PC-9 (cell line): ENCODE results near the gene CFAP61. TPM values are rescaled to one million over a fixed set of nuclear protein-coding genes. Genes with fewer than 3 reads are reported as not detected.

Source experiments
- BruUV-seq: library from RNA; stranded (reverse); fragments of 400-500 nt; replicated peaks from 2 replicates; lab custom pipeline; 2021; lab: Mats Ljungman, UMichigan
- CTCF ChIA-PET: fragments of 300-600 bp; sonication (Branson Sonifier 250); formaldehyde crosslinking; loops from one replicate; lab custom pipeline; 2022; ENCODE audit warnings: antibody characterized with exemption; lab: Charles Lee
- POLR2A ChIA-PET: fragments of 300-600 bp; sonication (Branson Sonifier 250); formaldehyde crosslinking; loops from one replicate; lab custom pipeline; 2022; ENCODE audit warnings: antibody characterized with exemption; ENCODE audit not compliant: unreplicated experiment; lab: Charles Lee
- DNase-seq, 2 experiments: peaks; one replicate each; pipeline versions ENCODE4 v3.0.0 to v3.0.0-alpha.2; 2015 to 2022; ENCODE audit warnings: mixed read lengths in 1 of 2
- H2AFZ ChIP-seq: fragments of 200-600 bp; sonication (generic); 2 replicates; pipeline ENCODE4 v1.8.1; 2017; ENCODE audit warnings: antibody characterized with exemption
- H3F3A ChIP-seq: fragments of 200-600 bp; sonication (generic); 2 replicates; pipeline ENCODE4 v1.8.1; 2017; ENCODE audit warnings: antibody characterized with exemption, mild to moderate bottlenecking, low read depth; ENCODE audit not compliant: insufficient read depth
- H3K27ac ChIP-seq: fragments of 200-600 bp; sonication (generic); 2 replicates; pipeline ENCODE4 v1.6.1; 2016; ENCODE audit warnings: mixed run types
- H3K27me3 ChIP-seq: fragments of 200-600 bp; sonication (generic); 2 replicates; pipeline ENCODE4 v1.6.1; 2016; ENCODE audit warnings: low read depth, mixed run types; ENCODE audit not compliant: insufficient read depth
- H3K36me3 ChIP-seq: fragments of 200-600 bp; sonication (generic); 2 replicates; pipeline ENCODE4 v1.6.1; 2016; ENCODE audit warnings: low read depth, mixed run types
- H3K4me1 ChIP-seq: fragments of 200-600 bp; sonication (generic); replicated peaks from 2 replicates; pipeline ENCODE4 v1.6.1; 2016; ENCODE audit warnings: mixed run types; ENCODE audit not compliant: insufficient read depth
- H3K4me2 ChIP-seq: fragments of 200-600 bp; sonication (generic); 2 replicates; pipeline ENCODE4 v1.6.1; 2017; ENCODE audit warnings: mixed run types
- H3K4me3 ChIP-seq: fragments of 200-600 bp; sonication (generic); 2 replicates; pipeline ENCODE4 v1.6.1; 2016; ENCODE audit warnings: mixed run types
- H3K79me2 ChIP-seq: fragments of 200-600 bp; sonication (generic); 2 replicates; pipeline ENCODE4 v1.6.1; 2017; ENCODE audit warnings: low read depth, mixed run types
- H3K9me2 ChIP-seq: fragments of 200-600 bp; sonication (generic); 2 replicates; pipeline ENCODE4 v1.8.1; 2017; ENCODE audit warnings: mild to moderate bottlenecking; ENCODE audit not compliant: insufficient read depth
- H3K9me3 ChIP-seq: fragments of 200-600 bp; sonication (generic); 2 replicates; pipeline ENCODE4 v1.8.1; 2016; ENCODE audit warnings: low read depth; ENCODE audit not compliant: insufficient read depth
- H4K20me1 ChIP-seq: fragments of 200-600 bp; sonication (generic); 2 replicates; pipeline ENCODE4 v1.8.1; 2017; ENCODE audit not compliant: insufficient read depth
- CTCF ChIP-seq: fragments of 200-600 bp; sonication (generic); conservative IDR thresholded peaks from 2 replicates; pipeline ENCODE4 v1.6.1; 2017; ENCODE audit warnings: mixed run types, antibody characterized with exemption, mild to moderate bottlenecking, moderate library complexity
- EZH2 ChIP-seq: fragments of 200-600 bp; sonication (generic); IDR thresholded peaks from 2 replicates; pipeline ENCODE4 v1.8.0; 2017; ENCODE audit warnings: antibody characterized with exemption, low read depth
- intact Hi-C: fragments of 100-400 bp; cut with micrococcal nuclease; formaldehyde crosslinking; loops from one replicate; pipeline ENCODE4 v1.10.0; 2022; ENCODE audit not compliant: unreplicated experiment
- total RNA-seq: library from RNA; stranded (reverse); gene quantifications from 2 replicates; pipeline ENCODE4 v1.2.3, GENCODE V29; 2021

The CFAP61 gene
- total RNA-seq, 1 experiment from 2014 or later = 2.6 TPM

- H3K9me2 ChIP-seq = no peaks in the 10 kb centered on the region
- no peaks in the 10 kb centered on the region; the same call in 1 of the 2 replicates for H3K4me1 ChIP-seq
- no peaks in the 10 kb centered on the region for H3K9me3 ChIP-seq
- H2AFZ ChIP-seq = no peak overlapping the region
- ChIA-PET CTCF (no interaction called here), POLR2A (no interaction called here)
- no TSS peak for BruUV-seq
- H3K79me2 ChIP-seq = no peaks in the 10 kb centered on the region
- no peaks in the 10 kb centered on the region for H3K36me3 ChIP-seq
- no peak overlapping the region for H3K4me3 ChIP-seq
- no peak overlapping the region for H3K27ac ChIP-seq
- H3K4me2 ChIP-seq = no peak overlapping the region
- TF ChIP-seq EZH2 (no peak), CTCF (no peak)
- intact Hi-C loops = no loop called here
- H3F3A ChIP-seq = no peaks in the 10 kb centered on the region
- no peaks in the 10 kb centered on the region for H4K20me1 ChIP-seq
- peaks cover 90% of the 10 kb centered on the region for H3K27me3 ChIP-seq
- DNase-seq = no peak
These were observed 252.6 kb downstream of the CFAP61 start for GRCh38 chr20:20304942-20305341.

DNA sequence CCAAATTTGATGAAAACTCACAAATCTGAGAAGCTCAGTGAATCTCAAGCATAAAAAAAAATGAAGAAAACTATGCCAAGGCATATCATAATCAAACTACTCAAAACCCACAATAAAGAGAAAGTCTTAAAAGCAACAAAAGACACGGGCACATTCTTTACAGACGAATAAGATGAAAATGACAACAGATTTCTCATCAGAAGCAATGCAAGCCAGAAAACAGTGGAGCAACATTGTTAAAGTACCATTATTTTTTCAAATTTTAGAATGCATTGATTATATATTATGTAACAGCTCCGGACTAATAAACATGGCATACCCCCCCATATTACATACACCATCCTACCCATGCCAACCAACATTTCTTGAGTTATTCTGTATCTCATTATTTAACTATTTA lies 260.2 kb downstream of the CFAP61 start:
- Histone ChIP-seq H3K4me1 (no peaks in the 10 kb centered on the region), H3K36me3 (no peaks in the 10 kb centered on the region), H3K9me3 (0 out of 2 replicates have a peak, but pooled peaks cover 6% of the 10 kb centered on the region), H3K4me3 (no peak overlapping the region), H3K27ac (no peak overlapping the region), H3F3A (no peaks in the 10 kb centered on the region), H4K20me1 (no peaks in the 10 kb centered on the region), H3K4me2 (no peak overlapping the region), H3K79me2 (no peaks in the 10 kb centered on the region), H3K27me3 (peaks cover 59% of the 10 kb centered on the region), H2AFZ (no peak overlapping the region), H3K9me2 (no peaks in the 10 kb centered on the region)
- ChIA-PET POLR2A (no interaction called here), CTCF (no interaction called here)
- DNase-seq = no peak
- TF ChIP-seq CTCF = no peak
- TF ChIP-seq EZH2 = no peak
- BruUV-seq = no TSS peak
- intact Hi-C loops = no loop called here

DNA sequence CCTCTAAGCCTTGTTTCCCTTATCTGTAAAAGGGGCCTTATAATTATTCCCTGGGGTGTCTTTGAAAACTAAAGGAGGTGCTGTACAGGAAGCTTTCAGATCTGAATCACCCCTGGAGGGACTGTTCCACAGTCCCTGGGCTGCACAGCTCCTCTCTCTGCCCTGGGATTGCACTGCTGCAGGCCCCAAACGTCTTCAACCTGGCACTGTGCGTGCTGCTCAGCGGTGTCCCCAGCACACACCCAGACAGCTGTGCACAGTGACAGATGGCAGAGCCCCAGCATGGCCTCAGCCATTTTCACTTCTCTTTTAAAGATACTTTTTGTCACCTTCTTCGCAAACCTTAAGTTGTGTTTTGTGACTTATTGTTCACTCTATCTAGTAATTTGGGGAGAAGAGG lies 264.9 kb downstream of the CFAP61 start:
- H3K4me2 ChIP-seq = no peak overlapping the region
- no peak for DNase-seq
- peaks cover 17% of the 10 kb centered on the region for H3K27me3 ChIP-seq
- no peak overlapping the region for H2AFZ ChIP-seq
- TF ChIP-seq CTCF (no peak), EZH2 (no peak)
- 0 out of 2 replicates have a peak, but pooled peaks cover 11% of the 10 kb centered on the region for H3K9me3 ChIP-seq
- H4K20me1 ChIP-seq = no peaks in the 10 kb centered on the region
- ChIA-PET CTCF (no interaction called here), POLR2A (no interaction called here)
- no peaks in the 10 kb centered on the region for H3K9me2 ChIP-seq
- no TSS peak for BruUV-seq
- intact Hi-C loops = no loop called here
- H3K79me2 ChIP-seq = no peaks in the 10 kb centered on the region
- H3K4me3 ChIP-seq = no peak overlapping the region
- no peaks in the 10 kb centered on the region for H3K36me3 ChIP-seq
- no peak overlapping the region for H3K27ac ChIP-seq
- no peaks in the 10 kb centered on the region for H3K4me1 ChIP-seq
- no peaks in the 10 kb centered on the region for H3F3A ChIP-seq
